Tibial nerve (tissue), 3 donors: ENCODE results near the gene INTS11.

Experiments used
- CTCF ChIP-seq, 5 experiments: fragments of 200-600 bp in 3 of 5; fragments of 450-650 bp in 2 of 5; sonication (generic) in 3 of 5; IDR thresholded peaks; one replicate each; pipeline ENCODE4 v1.5.1; 2016 to 2019; ENCODE audit warnings: antibody characterized with exemption in 5 of 5, mild to moderate bottlenecking in 3 of 5, moderate library complexity in 2 of 5
- POLR2A ChIP-seq, 2 donors: fragments of 450-650 bp; IDR thresholded peaks; one replicate each; pipeline ENCODE4 v1.6.1; 2017; ENCODE audit warnings: antibody characterized with exemption in 2 of 2, mild to moderate bottlenecking in 2 of 2, moderate library complexity in 2 of 2

- no peak for TF ChIP-seq CTCF (IDR thresholded peaks at IDR 0.05)
- TF ChIP-seq POLR2A (IDR thresholded peaks at IDR 0.05), result no peak
Measured at GRCh38 chr1:1331068-1331965, 6.9 kb upstream of the INTS11 start, which contains the start of gene TAS1R3.
